ENCODE results near the gene ZNF184. TPM values are rescaled to one million over a fixed set of nuclear protein-coding genes. Genes with fewer than 3 reads are reported as not detected.

Gene ZNF184
- total and polyA plus RNA-seq, 9 of the 15 experiments (the other 6 are each of a cell fraction or from before 2014, with no cell fraction given) = 7.6 to 22.2 (median 12.8) TPM

GRCh38 chr6:27500177-27500576 is 27.3 kb upstream of the ZNF184 start (continued):
- TF ChIP-seq ZBTB40 (IDR thresholded peaks at IDR 0.05) = 0 out of 2 replicates have a peak, but pooled peaks have one; percentile 23
- no peak for TF ChIP-seq ZBTB40 (CRISPR knock-in tag; IDR thresholded peaks at IDR 0.05)
- no peak for TF ChIP-seq MGA (IDR thresholded peaks at IDR 0.05)
- TF ChIP-seq ARHGAP35 (IDR thresholded peaks at IDR 0.05; ENCODE audit: partially characterized antibody) = peak; percentile 66
- TF ChIP-seq PHTF2 (CRISPR knock-in tag; IDR thresholded peaks at IDR 0.05) = no peak
- TF ChIP-seq TAF7 (tag; IDR thresholded peaks at IDR 0.05) = no peak
- TF ChIP-seq ATF1 (CRISPR knock-in tag; IDR thresholded peaks at IDR 0.05) = no peak
- no peak for TF ChIP-seq ATF1 (tag; IDR thresholded peaks at IDR 0.05)
- TF ChIP-seq ZNF23 (CRISPR knock-in tag; IDR thresholded peaks at IDR 0.05) = no peak
- no peak for TF ChIP-seq SMARCB1 (IDR thresholded peaks at IDR 0.05; ENCODE audit: insufficient read length, low read depth)

All from K562 (cell line).